ENCODE measurements around the gene STMN1.

Gene STMN1

GRCh38 chr1:25929016-25929415 is 22.8 kb upstream of the STMN1 start:
- no peak for DNase-seq (ENCODE audit: low spot score in 2 of 2)
- peaks cover 4% of the 10 kb centered on the region for H3K4me1 Mint-ChIP-seq
- ATAC-seq (ENCODE audit: low read depth): no peak
- no peak overlapping the region for H3K27ac Mint-ChIP-seq
- no peaks in the 10 kb centered on the region for H3K9me3 Mint-ChIP-seq
- no peak overlapping the region for H3K4me3 Mint-ChIP-seq
- H3K27me3 Mint-ChIP-seq: peaks cover 7% of the 10 kb centered on the region
- no peaks in the 10 kb centered on the region for H3K36me3 Mint-ChIP-seq

GRCh38 chr1:25927521-25928265 is 21.5 kb upstream of the STMN1 start:
- DNase-seq (ENCODE audit: low spot score in 2 of 2): no peak
- no peaks in the 10 kb centered on the region for H3K9me3 Mint-ChIP-seq
- peaks cover 11% of the 10 kb centered on the region for H3K27me3 Mint-ChIP-seq
- H3K4me1 Mint-ChIP-seq: peaks cover 4% of the 10 kb centered on the region
- H3K4me3 Mint-ChIP-seq: no peak overlapping the region
- no peak overlapping the region for H3K27ac Mint-ChIP-seq
- no peak for ATAC-seq (ENCODE audit: low read depth)
- H3K36me3 Mint-ChIP-seq: no peaks in the 10 kb centered on the region

- Mint-ChIP-seq H3K27me3 (peaks cover 18% of the 10 kb centered on the region), H3K27ac (no peak overlapping the region), H3K4me3 (no peak overlapping the region), H3K36me3 (no peaks in the 10 kb centered on the region), H3K4me1 (peaks cover 10% of the 10 kb centered on the region), H3K9me3 (no peaks in the 10 kb centered on the region)
- ATAC-seq (ENCODE audit: low read depth) (no peak), DNase-seq (ENCODE audit: low spot score in 2 of 2) (no peak)
Measured at GRCh38 chr1:25926731-25927496, 20.7 kb upstream of the STMN1 start.

GRCh38 chr1:25924454-25924853 is 18.2 kb upstream of the STMN1 start:
- no peak overlapping the region for H3K27ac Mint-ChIP-seq
- peaks cover 17% of the 10 kb centered on the region for H3K27me3 Mint-ChIP-seq
- DNase-seq (ENCODE audit: low spot score in 2 of 2) (no peak), ATAC-seq (ENCODE audit: low read depth) (no peak)
- no peak overlapping the region for H3K4me3 Mint-ChIP-seq
- H3K4me1 Mint-ChIP-seq: peaks cover 7% of the 10 kb centered on the region
- no peaks in the 10 kb centered on the region for H3K36me3 Mint-ChIP-seq
- H3K9me3 Mint-ChIP-seq: no peaks in the 10 kb centered on the region

GRCh38 chr1:25922971-25923552 is 16.8 kb upstream of the STMN1 start:
- peak overlapping the region; percentile 71 for H3K4me3 Mint-ChIP-seq
- peaks cover 7% of the 10 kb centered on the region for H3K4me1 Mint-ChIP-seq
- peaks cover 17% of the 10 kb centered on the region for H3K27me3 Mint-ChIP-seq
- no peak overlapping the region for H3K27ac Mint-ChIP-seq
- DNase-seq (ENCODE audit: low spot score in 2 of 2) (peak in 1 of 2 donors; percentile 18), ATAC-seq (ENCODE audit: low read depth) (peak; percentile 53)
- no peaks in the 10 kb centered on the region for H3K9me3 Mint-ChIP-seq
- H3K36me3 Mint-ChIP-seq: peaks cover under 1% of the 10 kb centered on the region

- Mint-ChIP-seq H3K27ac (no peak overlapping the region), H3K9me3 (no peaks in the 10 kb centered on the region), H3K4me1 (peaks cover 7% of the 10 kb centered on the region), H3K27me3 (peaks cover 19% of the 10 kb centered on the region), H3K36me3 (peaks cover 1% of the 10 kb centered on the region), H3K4me3 (peak overlapping the region; percentile 78)
- DNase-seq (ENCODE audit: low spot score in 2 of 2) (peak in 1 of 2 donors; percentile 22), ATAC-seq (ENCODE audit: low read depth) (peak; percentile 59)
Measured at GRCh38 chr1:25922056-25922970, 16.1 kb upstream of the STMN1 start.

- no peak for ATAC-seq (ENCODE audit: low read depth)
- Mint-ChIP-seq H3K4me3 (no peak overlapping the region), H3K36me3 (peaks cover 1% of the 10 kb centered on the region), H3K9me3 (no peaks in the 10 kb centered on the region), H3K27ac (no peak overlapping the region), H3K4me1 (peaks cover 10% of the 10 kb centered on the region), H3K27me3 (peaks cover 15% of the 10 kb centered on the region)
- no peak for DNase-seq (ENCODE audit: low spot score in 2 of 2)
Measured at GRCh38 chr1:25918615-25919014, 12.4 kb upstream of the STMN1 start.

GRCh38 chr1:25917996-25918395 is 11.8 kb upstream of the STMN1 start:
- no peak for ATAC-seq (ENCODE audit: low read depth)

GRCh38 chr1:25916460-25916859 is 10.2 kb upstream of the STMN1 start:
- H3K4me3 Mint-ChIP-seq: no peak overlapping the region
- peaks cover 3% of the 10 kb centered on the region for H3K4me1 Mint-ChIP-seq
- H3K36me3 Mint-ChIP-seq: peaks cover 1% of the 10 kb centered on the region
- ATAC-seq (ENCODE audit: low read depth) (no peak), DNase-seq (ENCODE audit: low spot score in 2 of 2) (no peak)
- H3K9me3 Mint-ChIP-seq: no peaks in the 10 kb centered on the region
- peaks cover 3% of the 10 kb centered on the region for H3K27me3 Mint-ChIP-seq
- no peak overlapping the region for H3K27ac Mint-ChIP-seq

More at GRCh38 chr1:25917996-25918395, 11.8 kb upstream of the STMN1 start:
- no peak overlapping the region for H3K27ac Mint-ChIP-seq
- peaks cover 1% of the 10 kb centered on the region for H3K36me3 Mint-ChIP-seq
- H3K4me3 Mint-ChIP-seq: no peak overlapping the region
- H3K9me3 Mint-ChIP-seq: no peaks in the 10 kb centered on the region
- H3K4me1 Mint-ChIP-seq: peaks cover 10% of the 10 kb centered on the region
- DNase-seq (ENCODE audit: low spot score in 2 of 2): no peak
- peaks cover 11% of the 10 kb centered on the region for H3K27me3 Mint-ChIP-seq

- H3K4me1 Mint-ChIP-seq: peaks cover 3% of the 10 kb centered on the region
- H3K4me3 Mint-ChIP-seq: no peak overlapping the region
- H3K36me3 Mint-ChIP-seq: peaks cover 1% of the 10 kb centered on the region
- H3K9me3 Mint-ChIP-seq: peaks cover 1% of the 10 kb centered on the region
- ATAC-seq (ENCODE audit: low read depth) (peak; percentile 85), DNase-seq (ENCODE audit: low spot score in 2 of 2) (no peak)
- H3K27me3 Mint-ChIP-seq: peaks cover 2% of the 10 kb centered on the region
- H3K27ac Mint-ChIP-seq: no peak overlapping the region
Measured at GRCh38 chr1:25914074-25914995, 8.1 kb upstream of the STMN1 start.

GRCh38 chr1:25913206-25913605 is 7.0 kb upstream of the STMN1 start:
- DNase-seq (ENCODE audit: low spot score in 2 of 2) (no peak), ATAC-seq (ENCODE audit: low read depth) (no peak)
- peaks cover 3% of the 10 kb centered on the region for H3K4me1 Mint-ChIP-seq

GRCh38 chr1:25912076-25912831 is 6.0 kb upstream of the STMN1 start:
- Mint-ChIP-seq H3K36me3 (no peaks in the 10 kb centered on the region), H3K4me1 (peaks cover 3% of the 10 kb centered on the region), H3K27ac (no peak overlapping the region), H3K9me3 (peaks cover 1% of the 10 kb centered on the region), H3K4me3 (no peak overlapping the region), H3K27me3 (no peaks in the 10 kb centered on the region)
- DNase-seq (ENCODE audit: low spot score in 2 of 2): no peak
- ATAC-seq (ENCODE audit: low read depth): no peak

More at GRCh38 chr1:25913206-25913605, 7.0 kb upstream of the STMN1 start:
- Mint-ChIP-seq H3K36me3 (peaks cover 1% of the 10 kb centered on the region), H3K4me3 (no peak overlapping the region), H3K27ac (no peak overlapping the region), H3K27me3 (peaks cover 2% of the 10 kb centered on the region), H3K9me3 (peaks cover 1% of the 10 kb centered on the region)

Measured in memory B cell (primary cell).